ENCODE measurements around the gene OPN1SW. TPM values are rescaled to one million over a fixed set of nuclear protein-coding genes. Genes with fewer than 3 reads are reported as not detected.

OPN1SW gene
- total and polyA plus RNA-seq, 10 donors, result not detected

- H3K36me3 ChIP-seq, result peaks cover 0 to 65% (median 36%) of the 10 kb centered on the region in 6 donors
- H3K9me3 ChIP-seq, result peaks cover 0 to 18% (median 11%) of the 10 kb centered on the region in 8 donors
- no peak for DNase-seq
- H3K4me1 ChIP-seq, result no peaks in the 10 kb centered on the region
- intact Hi-C loops (cut with DNase I; ENCODE audit: low total_unique reads), result no loop called here
- H3K27ac ChIP-seq, result no peak overlapping the region
- no peaks in the 10 kb centered on the region for H3K27me3 ChIP-seq (replicated peaks in 1 of 7)
- no peak for TF ChIP-seq POLR2AphosphoS5 (IDR thresholded peaks at IDR 0.05)
- TF ChIP-seq, protein P1, sequence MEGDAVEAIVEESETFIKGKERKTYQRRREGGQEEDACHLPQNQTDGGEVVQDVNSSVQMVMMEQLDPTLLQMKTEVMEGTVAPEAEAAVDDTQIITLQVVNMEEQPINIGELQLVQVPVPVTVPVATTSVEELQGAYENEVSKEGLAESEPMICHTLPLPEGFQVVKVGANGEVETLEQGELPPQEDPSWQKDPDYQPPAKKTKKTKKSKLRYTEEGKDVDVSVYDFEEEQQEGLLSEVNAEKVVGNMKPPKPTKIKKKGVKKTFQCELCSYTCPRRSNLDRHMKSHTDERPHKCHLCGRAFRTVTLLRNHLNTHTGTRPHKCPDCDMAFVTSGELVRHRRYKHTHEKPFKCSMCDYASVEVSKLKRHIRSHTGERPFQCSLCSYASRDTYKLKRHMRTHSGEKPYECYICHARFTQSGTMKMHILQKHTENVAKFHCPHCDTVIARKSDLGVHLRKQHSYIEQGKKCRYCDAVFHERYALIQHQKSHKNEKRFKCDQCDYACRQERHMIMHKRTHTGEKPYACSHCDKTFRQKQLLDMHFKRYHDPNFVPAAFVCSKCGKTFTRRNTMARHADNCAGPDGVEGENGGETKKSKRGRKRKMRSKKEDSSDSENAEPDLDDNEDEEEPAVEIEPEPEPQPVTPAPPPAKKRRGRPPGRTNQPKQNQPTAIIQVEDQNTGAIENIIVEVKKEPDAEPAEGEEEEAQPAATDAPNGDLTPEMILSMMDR (IDR thresholded peaks at IDR 0.05 in 8 of 11, conservative IDR thresholded peaks at IDR 0.05 in 3 of 11), result no peak
- TF ChIP-seq POLR2A (IDR thresholded peaks at IDR 0.05), result no peak
- H3K4me3 ChIP-seq, result no peak overlapping the region
- 96 to 98% (median 97%) methylated on average over 12 of the region's 12 CpGs for WGBS, 5 donors
Observed at GRCh38 chr7:128773604-128774003, 2.0 kb downstream of the OPN1SW start.

GRCh38 chr7:128770233-128770632, 5.4 kb downstream of the OPN1SW start:
- Histone ChIP-seq H3K36me3 (peaks cover 0 to 99% (median 59%) of the 10 kb centered on the region in 6 donors), H3K27ac (no peak overlapping the region), H3K27me3 (replicated peaks in 1 of 7) (no peaks in the 10 kb centered on the region), H3K9me3 (no peaks in the 10 kb centered on the region), H3K4me1 (no peaks in the 10 kb centered on the region), H3K4me3 (no peak overlapping the region)
- DNase-seq, result no peak
- intact Hi-C loops (cut with DNase I; ENCODE audit: low total_unique reads), result no loop called here
- 41 to 64% (median 58%) methylated on average over 2 of the region's 2 CpGs for WGBS, 5 donors
- TF ChIP-seq, protein P1 (IDR thresholded peaks at IDR 0.05 in 8 of 11, conservative IDR thresholded peaks at IDR 0.05 in 3 of 11), result no peak
- TF ChIP-seq POLR2A (IDR thresholded peaks at IDR 0.05) (no peak), POLR2AphosphoS5 (IDR thresholded peaks at IDR 0.05) (no peak)

DNA sequence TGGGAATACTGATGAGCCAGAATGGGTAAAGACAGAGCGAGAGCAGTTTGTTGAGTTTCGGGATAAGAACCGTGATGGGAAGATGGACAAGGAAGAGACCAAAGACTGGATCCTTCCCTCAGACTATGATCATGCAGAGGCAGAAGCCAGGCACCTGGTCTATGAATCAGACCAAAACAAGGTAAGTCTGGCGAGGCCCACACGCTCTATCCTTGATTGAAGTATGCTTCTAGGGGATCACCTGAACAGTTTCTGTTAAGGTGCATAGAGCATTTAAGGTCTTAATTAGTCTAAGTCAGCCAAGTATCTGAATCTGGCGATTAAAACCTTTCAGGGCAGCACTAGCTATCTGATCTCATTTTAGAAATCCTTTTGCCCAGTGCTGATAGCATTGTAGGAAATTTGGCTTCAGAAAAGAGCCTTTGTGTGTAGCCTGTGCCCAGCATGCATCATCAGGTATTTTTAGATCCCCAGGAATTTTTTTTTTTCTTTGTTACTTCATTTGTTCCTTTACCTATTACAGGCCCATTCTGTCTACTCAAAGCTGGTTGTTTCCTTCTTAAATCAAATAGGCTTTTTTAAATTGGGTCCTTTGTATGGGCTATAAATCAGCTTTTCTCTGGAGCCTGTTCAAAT, 8.0 kb downstream of the OPN1SW start:
- no peak for TF ChIP-seq POLR2A (IDR thresholded peaks at IDR 0.05)
- H3K27ac ChIP-seq, result no peak overlapping the region
- H3K27me3 ChIP-seq (replicated peaks in 1 of 7), result no peaks in the 10 kb centered on the region
- DNase-seq, result no peak
- intact Hi-C loops (cut with DNase I; ENCODE audit: low total_unique reads), result no loop called here
- WGBS, 5 donors, result 95 to 98% (median 97%) methylated on average over 6 of the region's 6 CpGs
- peaks cover 0 to 100% (median 69%) of the 10 kb centered on the region in 6 donors for H3K36me3 ChIP-seq
- H3K4me1 ChIP-seq, result no peaks in the 10 kb centered on the region
- H3K4me3 ChIP-seq, result no peak overlapping the region
- no peaks in the 10 kb centered on the region for H3K9me3 ChIP-seq

DNA sequence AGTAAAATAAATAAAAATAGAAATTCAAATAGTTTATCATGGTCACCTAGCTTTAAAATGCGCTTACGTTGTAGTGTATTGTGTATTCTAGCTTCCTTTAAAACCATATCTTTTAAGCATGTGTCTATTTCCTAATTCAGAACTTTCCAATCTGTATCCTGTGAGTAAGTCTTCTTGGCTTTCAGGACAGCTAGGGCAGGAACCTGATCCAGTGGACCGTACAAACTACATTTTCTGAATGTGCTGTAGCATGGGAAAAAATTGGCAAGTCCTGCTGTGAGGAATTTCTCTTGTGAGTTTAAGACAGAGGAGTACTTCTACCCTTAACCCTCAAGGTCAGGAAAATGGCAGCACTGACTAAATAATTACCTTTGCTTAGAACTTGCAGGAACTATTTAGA, 12.1 kb downstream of the OPN1SW start:
- intact Hi-C loops (cut with DNase I; ENCODE audit: low total_unique reads), result no loop called here
- WGBS, 5 donors, result 89 to 96% (median 92%) methylated on average over 3 of the region's 3 CpGs
- no peaks in the 10 kb centered on the region for H3K4me1 ChIP-seq
- H3K9me3 ChIP-seq, result no peaks in the 10 kb centered on the region
- H3K27ac ChIP-seq, result no peak overlapping the region
- peaks cover 0 to 100% (median 78%) of the 10 kb centered on the region in 6 donors for H3K36me3 ChIP-seq
- H3K27me3 ChIP-seq (replicated peaks in 1 of 7), result no peaks in the 10 kb centered on the region
- H3K4me3 ChIP-seq, result no peak overlapping the region
- TF ChIP-seq POLR2AphosphoS5 (IDR thresholded peaks at IDR 0.05) (no peak), POLR2A (IDR thresholded peaks at IDR 0.05) (no peak)
- TF ChIP-seq, protein P1 (IDR thresholded peaks at IDR 0.05 in 8 of 11, conservative IDR thresholded peaks at IDR 0.05 in 3 of 11), result no peak
- DNase-seq, result no peak

Measured in spleen (tissue), 11 donors.